C4-2B (cell line): ENCODE measurements around the gene SNRNP48.

Experiments
- ZFX ChIP-seq: fragments of 450-650 bp; IDR thresholded peaks from 2 replicates; pipeline ENCODE4 v1.6.1; 2017
- TF ChIP-seq, protein P1 (sequence below): fragments of 450-650 bp; conservative IDR thresholded peaks from 2 replicates; pipeline ENCODE4 v1.5.1; 2017; ENCODE audit warnings: mild to moderate bottlenecking

DNA sequence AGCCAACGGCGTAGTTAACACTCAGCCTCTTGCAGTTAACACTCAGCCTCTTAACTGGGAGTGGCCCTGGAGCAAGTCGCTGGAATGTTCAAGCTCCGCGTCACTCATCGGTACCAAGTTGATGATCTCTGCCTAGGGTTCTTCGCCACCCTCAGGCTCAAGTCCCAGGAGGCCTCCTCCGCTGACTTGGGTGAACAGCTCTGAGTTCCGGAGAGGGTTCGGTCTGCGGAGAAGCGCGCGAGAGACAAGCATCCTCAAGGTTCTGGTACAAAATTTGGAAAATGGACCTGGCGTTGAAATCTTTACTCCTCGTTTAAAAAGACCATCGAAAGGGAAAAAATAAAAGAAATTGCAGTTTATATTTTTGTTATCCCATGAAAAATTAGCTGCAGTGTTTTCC lies 49.4 kb upstream of the SNRNP48 start:
- TF ChIP-seq, protein P1, sequence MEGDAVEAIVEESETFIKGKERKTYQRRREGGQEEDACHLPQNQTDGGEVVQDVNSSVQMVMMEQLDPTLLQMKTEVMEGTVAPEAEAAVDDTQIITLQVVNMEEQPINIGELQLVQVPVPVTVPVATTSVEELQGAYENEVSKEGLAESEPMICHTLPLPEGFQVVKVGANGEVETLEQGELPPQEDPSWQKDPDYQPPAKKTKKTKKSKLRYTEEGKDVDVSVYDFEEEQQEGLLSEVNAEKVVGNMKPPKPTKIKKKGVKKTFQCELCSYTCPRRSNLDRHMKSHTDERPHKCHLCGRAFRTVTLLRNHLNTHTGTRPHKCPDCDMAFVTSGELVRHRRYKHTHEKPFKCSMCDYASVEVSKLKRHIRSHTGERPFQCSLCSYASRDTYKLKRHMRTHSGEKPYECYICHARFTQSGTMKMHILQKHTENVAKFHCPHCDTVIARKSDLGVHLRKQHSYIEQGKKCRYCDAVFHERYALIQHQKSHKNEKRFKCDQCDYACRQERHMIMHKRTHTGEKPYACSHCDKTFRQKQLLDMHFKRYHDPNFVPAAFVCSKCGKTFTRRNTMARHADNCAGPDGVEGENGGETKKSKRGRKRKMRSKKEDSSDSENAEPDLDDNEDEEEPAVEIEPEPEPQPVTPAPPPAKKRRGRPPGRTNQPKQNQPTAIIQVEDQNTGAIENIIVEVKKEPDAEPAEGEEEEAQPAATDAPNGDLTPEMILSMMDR, result no peak
- TF ChIP-seq ZFX, result no peak
